ENCODE data around the gene CPPED1.

GRCh38 chr16:12682432-12683165, 121.1 kb downstream of the CPPED1 start:
- TF ChIP-seq CTCF (IDR thresholded peaks at IDR 0.05; ENCODE audit: low read depth, low read length) = no peak
- TF ChIP-seq EZH2phosphoT487 (IDR thresholded peaks at IDR 0.05; ENCODE audit: low read depth) = no peak

Measured in OCI-LY3 (cell line).